B cell (primary cell): ENCODE measurements around the gene IRF7. TPM values are rescaled to one million over a fixed set of nuclear protein-coding genes. Genes with fewer than 3 reads are reported as not detected.
A peak's percentile ranks its signal among the peaks of the same experiment; 100 is the strongest.

Source experiments
- ATAC-seq: fragments of 200-7000 bp; cut with Tn5 transposase; one replicate; pipeline ENCODE4 v1.10.0; 2021; ENCODE audit warnings: low read depth, mild to moderate bottlenecking, moderate number of reproducible peaks, moderate library complexity
- CTCF ChIA-PET: fragments of 350-600 bp; sonication (Branson Sonifier 250); formaldehyde crosslinking; loops from one replicate; lab custom pipeline; 2021; ENCODE audit warnings: antibody characterized with exemption, inconsistent platforms; lab: Charles Lee
- POLR2A ChIA-PET: fragments of 350-600 bp; sonication (Branson Sonifier 250); formaldehyde crosslinking; loops from one replicate; lab custom pipeline; 2021; ENCODE audit warnings: antibody characterized with exemption; lab: Charles Lee
- DNase-seq: peaks from one replicate; pipeline ENCODE4 v3.0.0; 2013
- H2AFZ ChIP-seq: 2 replicates; pipeline ENCODE4 v1.6.1; 2012; ENCODE audit warnings: mild to moderate bottlenecking, low read depth, low read length; ENCODE audit not compliant: insufficient read depth, poor library complexity, severe bottlenecking
- H3K27ac ChIP-seq, 2 donors: 1 replicate in 1 of 2; 2 replicates in 1 of 2; pipeline ENCODE4 v1.5.1; 2012 to 2013; ENCODE audit warnings: low read length in 2 of 2, mild to moderate bottlenecking in 2 of 2, moderate library complexity in 1 of 2
- H3K27me3 ChIP-seq, 4 experiments: fragments of 200-600 bp in 1 of 4; sonication (generic) in 1 of 4; replicated peaks in 1 of 4; 1 replicate in 2 of 4; 2 replicates in 2 of 4; pipeline versions ENCODE4 v1.6.1 to v1.7.0; 2013 to 2016; ENCODE audit warnings: low read length in 3 of 4, mild to moderate bottlenecking in 2 of 4, mixed read lengths in 1 of 4, moderate library complexity in 1 of 4; ENCODE audit not compliant: insufficient read depth in 4 of 4, control insufficient read depth in 3 of 4; ENCODE audit errors: control extremely low read depth in 1 of 4
- H3K36me3 ChIP-seq, 2 experiments: replicated peaks in 1 of 2; 1 replicate in 1 of 2; 2 replicates in 1 of 2; pipeline versions ENCODE4 v1.6.1 to v1.7.1; 2013; ENCODE audit warnings: low read length in 1 of 2; ENCODE audit not compliant: insufficient read depth in 2 of 2, control insufficient read depth in 1 of 2; ENCODE audit errors: control extremely low read depth in 1 of 2, extremely low read depth in 1 of 2
- H3K4me1 ChIP-seq, 2 donors: fragments of 200-600 bp in 1 of 2; sonication (generic) in 1 of 2; 1 replicate in 1 of 2; 2 replicates in 1 of 2; pipeline versions ENCODE4 v1.5.1 to v1.6.1; 2013 to 2017; ENCODE audit warnings: low read length in 2 of 2; ENCODE audit not compliant: control insufficient read depth in 2 of 2, insufficient read depth in 2 of 2
- H3K4me2 ChIP-seq: replicated peaks from 2 replicates; pipeline ENCODE3; 2012; ENCODE audit warnings: mild to moderate bottlenecking, low read depth, low read length; ENCODE audit not compliant: poor library complexity, severe bottlenecking
- H3K4me3 ChIP-seq, 5 experiments: fragments of 200-600 bp in 1 of 5; sonication (generic) in 1 of 5; 1 replicate in 3 of 5; 2 replicates in 2 of 5; pipeline versions ENCODE4 v1.5.1 to v1.7.0; 2011 to 2016; ENCODE audit warnings: low read length in 4 of 5, mild to moderate bottlenecking in 4 of 5, low read depth in 2 of 5, control low read depth in 1 of 5, moderate library complexity in 1 of 5; ENCODE audit not compliant: insufficient read depth in 1 of 5; ENCODE audit errors: control extremely low read depth in 1 of 5, extremely low read depth in 1 of 5
- H3K79me2 ChIP-seq: fragments of 200-600 bp; sonication (generic); one replicate; pipeline ENCODE4 v1.6.0; 2016; ENCODE audit warnings: low read length; ENCODE audit not compliant: control insufficient read depth, insufficient read depth
- H3K9ac ChIP-seq: fragments of 200-600 bp; sonication (generic); 2 replicates; pipeline ENCODE4 v1.6.1; 2017; ENCODE audit warnings: mild to moderate bottlenecking, low read length, moderate library complexity
- H3K9me3 ChIP-seq, 3 donors: one replicate each; pipeline versions ENCODE4 v1.6.1 to v1.7.1; 2013; ENCODE audit warnings: low read length in 2 of 3; ENCODE audit not compliant: control insufficient read depth in 2 of 3, insufficient read depth in 1 of 3; ENCODE audit errors: control extremely low read depth in 1 of 3
- H4K20me1 ChIP-seq: 2 replicates; pipeline ENCODE4 v1.6.0; 2012; ENCODE audit warnings: mild to moderate bottlenecking, low read length; ENCODE audit not compliant: insufficient read depth, control insufficient read depth, poor library complexity, severe bottlenecking
- H3K27ac Mint-ChIP-seq: one replicate; pipeline ENCODE4 v1.8.0; 2021; ENCODE audit warnings: mixed read lengths
- H3K27me3 Mint-ChIP-seq: one replicate; pipeline ENCODE4 v1.8.0; 2021; ENCODE audit warnings: mixed read lengths
- H3K4me1 Mint-ChIP-seq: one replicate; pipeline ENCODE4 v1.8.0; 2021; ENCODE audit warnings: mixed read lengths
- H3K4me3 Mint-ChIP-seq: one replicate; pipeline ENCODE4 v1.8.0; 2021; ENCODE audit warnings: mixed read lengths
- H3K9me3 Mint-ChIP-seq: one replicate; pipeline ENCODE4 v1.8.0; 2022; ENCODE audit warnings: mixed read lengths; ENCODE audit not compliant: insufficient read depth
- EZH2 ChIP-seq: IDR thresholded peaks from 2 replicates; pipeline ENCODE4 v1.6.1; 2012; ENCODE audit warnings: borderline replicate concordance, low read depth, mild to moderate bottlenecking, moderate library complexity, low read length; ENCODE audit not compliant: insufficient read depth, poor library complexity, severe bottlenecking
- WGBS: methylation state at CpG from one replicate; pipeline ENCODE4 v1.1.5; 2013; ENCODE audit warnings: missing lambda C conversion rate; ENCODE audit not compliant: insufficient coverage; 5-methylcytosine and 5-hydroxymethylcytosine counted together
- intact Hi-C: fragments of 100-400 bp; cut with micrococcal nuclease; formaldehyde crosslinking; loops from one replicate; pipeline ENCODE4 v1.10.0; 2022
- polyA plus RNA-seq: library from polyadenylated mRNA; depleted of rRNA; stranded (reverse); fragments of >200 nt; gene quantifications from 2 replicates; pipeline ENCODE4 v1.2.3, GENCODE V29; 2012
- total RNA-seq, 2 donors: library from RNA; stranded (reverse); fragments of 120-200 nt in 1 of 2; gene quantifications; 1 replicate in 1 of 2; 2 replicates in 1 of 2; pipeline versions ENCODE4 v1.2.3 to v1.2.4, GENCODE V29; 2013 to 2022
- TF ChIP-seq, protein P1 (sequence below): fragments of 200-600 bp; IDR thresholded peaks from one replicate; pipeline ENCODE4 v1.8.0; 2022; ENCODE audit warnings: antibody characterized with exemption, mild to moderate bottlenecking

The IRF7 gene
- total and polyA plus RNA-seq, 2 donors (not counting 1 experiment from before 2014, with no cell fraction given) = 136 to 184 TPM

DNA sequence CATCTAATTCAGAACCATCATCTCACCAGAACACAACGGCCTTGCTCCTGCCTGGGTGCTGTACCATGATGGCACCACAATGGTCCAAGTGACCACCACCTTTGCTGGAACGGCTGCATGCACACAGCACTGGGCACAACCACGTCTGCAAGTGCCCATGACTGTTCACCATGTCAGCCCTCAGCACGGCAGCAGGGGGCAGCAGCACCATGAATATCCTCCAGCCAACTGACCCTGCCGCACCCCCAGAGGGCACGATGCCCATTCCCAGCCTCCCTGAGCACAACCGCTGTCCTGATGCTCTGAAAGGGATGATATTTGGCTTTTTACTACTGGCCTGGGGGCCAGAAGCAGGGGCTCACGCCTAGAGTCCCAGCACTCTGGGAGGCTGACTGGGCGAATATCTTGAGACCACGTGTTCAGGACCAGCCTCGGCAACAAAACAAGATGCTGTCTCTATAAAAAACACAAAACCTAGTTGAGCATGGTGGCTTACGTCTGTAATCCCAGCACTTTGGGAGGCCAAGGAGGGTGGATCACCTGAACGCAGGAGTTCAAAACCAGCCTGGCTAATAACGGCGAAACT, 47.0 kb upstream of the IRF7 start:
- 67% methylated on average over 12 of the region's 15 CpGs for WGBS
- TF ChIP-seq, protein P1, sequence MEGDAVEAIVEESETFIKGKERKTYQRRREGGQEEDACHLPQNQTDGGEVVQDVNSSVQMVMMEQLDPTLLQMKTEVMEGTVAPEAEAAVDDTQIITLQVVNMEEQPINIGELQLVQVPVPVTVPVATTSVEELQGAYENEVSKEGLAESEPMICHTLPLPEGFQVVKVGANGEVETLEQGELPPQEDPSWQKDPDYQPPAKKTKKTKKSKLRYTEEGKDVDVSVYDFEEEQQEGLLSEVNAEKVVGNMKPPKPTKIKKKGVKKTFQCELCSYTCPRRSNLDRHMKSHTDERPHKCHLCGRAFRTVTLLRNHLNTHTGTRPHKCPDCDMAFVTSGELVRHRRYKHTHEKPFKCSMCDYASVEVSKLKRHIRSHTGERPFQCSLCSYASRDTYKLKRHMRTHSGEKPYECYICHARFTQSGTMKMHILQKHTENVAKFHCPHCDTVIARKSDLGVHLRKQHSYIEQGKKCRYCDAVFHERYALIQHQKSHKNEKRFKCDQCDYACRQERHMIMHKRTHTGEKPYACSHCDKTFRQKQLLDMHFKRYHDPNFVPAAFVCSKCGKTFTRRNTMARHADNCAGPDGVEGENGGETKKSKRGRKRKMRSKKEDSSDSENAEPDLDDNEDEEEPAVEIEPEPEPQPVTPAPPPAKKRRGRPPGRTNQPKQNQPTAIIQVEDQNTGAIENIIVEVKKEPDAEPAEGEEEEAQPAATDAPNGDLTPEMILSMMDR = peak; percentile 75
- no peak for TF ChIP-seq EZH2
- Histone ChIP-seq H3K9me3 (no peaks in the 10 kb centered on the region), H3K9ac (no peak overlapping the region), H3K27ac (no peak overlapping the region), H2AFZ (no peak overlapping the region), H3K4me2 (no peak overlapping the region), H3K27me3 (no peaks in the 10 kb centered on the region), H4K20me1 (peaks cover 15% of the 10 kb centered on the region), H3K79me2 (peaks cover 18% of the 10 kb centered on the region), H3K4me1 (no peaks in the 10 kb centered on the region), H3K4me3 (no peak overlapping the region), H3K36me3 (peaks cover 0 to 22% of the 10 kb centered on the region in 2 experiments)
- CTCF ChIA-PET = interaction anchor here (0.7 to 8.7 kb wide), 7 partner anchors 12 to 102 kb away, joined by 3 to 104 read pairs (median 4); no protein-coding TSS in a partner anchor
- intact Hi-C loops = loop anchor here (1.0 kb wide), 1 partner anchor 66 kb away; no protein-coding TSS in a partner anchor
- Mint-ChIP-seq H3K4me1 (peaks cover 3% of the 10 kb centered on the region), H3K27ac (no peak overlapping the region), H3K9me3 (no peaks in the 10 kb centered on the region), H3K4me3 (no peak overlapping the region), H3K27me3 (no peaks in the 10 kb centered on the region)
- POLR2A ChIA-PET = no interaction called here
- peak; percentile 80 for ATAC-seq
- peak; percentile 66 for DNase-seq

DNA sequence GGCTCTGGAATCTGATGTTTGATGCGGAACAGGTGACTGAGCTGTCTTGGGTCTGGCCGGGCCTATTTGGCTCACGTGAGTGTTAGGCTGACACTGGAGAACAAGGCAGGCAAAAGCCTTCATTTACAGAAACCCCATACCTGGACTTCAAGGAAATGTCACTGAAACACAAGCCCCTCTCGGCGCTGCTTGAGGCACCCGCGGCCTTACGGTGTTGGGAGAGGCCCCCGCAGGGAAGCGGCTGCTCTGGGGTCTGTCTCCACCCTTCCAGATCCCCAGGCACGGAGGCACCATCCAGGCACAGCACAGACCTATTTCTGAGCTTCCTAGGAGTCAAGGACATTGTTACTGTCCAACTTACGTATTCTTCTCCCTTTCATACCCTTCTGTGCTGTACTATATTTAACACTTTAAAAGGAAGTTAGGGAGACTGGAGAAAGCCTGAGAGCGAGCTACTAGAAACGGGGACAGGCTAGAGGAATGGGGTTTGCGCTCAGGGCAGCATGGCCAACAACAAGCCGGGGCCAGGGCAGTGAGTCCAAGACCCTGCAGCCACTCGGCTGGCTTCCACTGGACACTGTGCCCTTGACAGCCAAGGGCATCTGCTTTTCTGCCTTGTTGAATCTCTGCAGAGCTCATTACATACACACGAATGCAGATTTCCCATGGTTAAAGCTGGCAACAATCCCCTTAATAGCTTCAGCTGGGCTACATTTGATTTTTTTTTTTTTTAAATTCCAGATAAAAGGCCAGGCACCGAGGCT, 45.1 kb upstream of the IRF7 start:
- H3K9ac ChIP-seq = no peak overlapping the region
- ATAC-seq (no peak), DNase-seq (no peak)
- peaks cover 22% of the 10 kb centered on the region for H3K79me2 ChIP-seq
- H3K4me1 ChIP-seq = no peaks in the 10 kb centered on the region
- peaks cover 0 to 22% of the 10 kb centered on the region in 2 experiments for H3K36me3 ChIP-seq
- no peak overlapping the region for H3K4me2 ChIP-seq
- intact Hi-C loops = no loop called here
- peaks cover 15% of the 10 kb centered on the region for H4K20me1 ChIP-seq
- ChIA-PET POLR2A (no interaction called here), CTCF (interaction anchor here (0.6 to 8.7 kb wide), 6 partner anchors 9 to 99 kb away, joined by 3 to 104 read pairs (median 4); no protein-coding TSS in a partner anchor)
- 98% methylated on average over 18 of the region's 19 CpGs for WGBS
- Mint-ChIP-seq H3K4me1 (peaks cover 3% of the 10 kb centered on the region), H3K9me3 (no peaks in the 10 kb centered on the region), H3K4me3 (no peak overlapping the region), H3K27me3 (no peaks in the 10 kb centered on the region), H3K27ac (no peak overlapping the region)
- H3K27ac ChIP-seq = no peak overlapping the region
- H3K27me3 ChIP-seq = no peaks in the 10 kb centered on the region
- H3K4me3 ChIP-seq = no peak overlapping the region
- no peak for TF ChIP-seq EZH2
- TF ChIP-seq, protein P1 = no peak
- H3K9me3 ChIP-seq = no peaks in the 10 kb centered on the region
- H2AFZ ChIP-seq = no peak overlapping the region
